GM12892 (cell line): Measurements from ENCODE around the gene TBCA.
A peak's percentile ranks its signal among the peaks of the same experiment; 100 is the strongest.

Experiments used
- DNase-seq: peaks from one replicate; pipeline ENCODE4 v3.0.0; 2011; ENCODE audit not compliant: insufficient read length
- FAIRE-seq: peaks from 2 replicates; lab custom pipeline; 2011; peaks lifted over from hg19 to GRCh38; lab: Jason Lieb, UNC
- POLR2A ChIP-seq: IDR thresholded peaks from 2 replicates; pipeline ENCODE4 v1.6.1; 2011; ENCODE audit warnings: low read depth, low read length, control low read depth
- POLR2AphosphoS5 ChIP-seq: IDR thresholded peaks from 2 replicates; pipeline ENCODE4 v1.6.1; 2011; ENCODE audit warnings: low read depth, low read length, control low read depth
- TAF1 ChIP-seq: IDR thresholded peaks from 2 replicates; pipeline ENCODE4 v1.6.1; 2011; ENCODE audit warnings: low read depth, mild to moderate bottlenecking, control low read depth, low read length, borderline replicate concordance

The TBCA gene

DNA sequence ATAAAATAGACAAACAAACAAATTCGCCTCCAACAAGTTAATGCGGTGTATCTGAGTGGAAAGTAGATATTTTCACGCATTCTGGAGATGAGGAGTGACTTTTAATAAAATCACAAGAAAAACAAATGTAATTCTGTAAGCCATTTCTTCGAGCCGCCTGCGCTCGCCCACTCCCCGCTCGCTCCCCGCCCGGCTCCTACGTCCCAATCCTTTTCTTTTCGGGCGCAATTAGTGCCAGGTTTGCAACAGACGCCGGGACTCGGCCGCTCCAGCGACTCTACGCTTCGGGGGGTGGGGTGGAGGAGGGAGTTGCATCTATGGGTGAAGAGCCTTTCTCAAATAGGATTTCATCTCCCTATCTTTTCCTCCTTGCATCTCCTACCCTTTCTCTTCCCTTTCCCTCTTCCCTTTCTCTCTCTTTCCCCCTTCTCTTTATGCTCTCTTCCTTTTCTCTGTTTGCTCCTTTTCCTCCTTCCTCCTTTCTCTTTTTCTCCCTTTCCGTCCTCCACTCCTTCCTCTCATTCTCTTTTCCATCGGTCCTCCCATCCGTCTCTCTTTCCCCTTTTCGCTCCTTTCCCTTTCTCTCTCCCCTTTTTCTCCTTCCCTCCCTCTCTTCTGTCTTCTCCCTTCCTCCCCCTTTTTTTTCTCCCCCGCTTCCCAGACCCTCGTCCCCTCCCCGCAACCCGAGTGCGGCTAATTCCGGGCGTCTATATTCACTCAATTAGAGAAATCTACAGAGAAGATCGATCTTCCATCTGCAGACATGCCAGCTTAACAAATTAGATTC, 131.6 kb downstream of the TBCA start:
- no peak for TF ChIP-seq POLR2A
- TF ChIP-seq TAF1: no peak
- TF ChIP-seq POLR2AphosphoS5: no peak
- no peak for FAIRE-seq
- no peak for DNase-seq

DNA sequence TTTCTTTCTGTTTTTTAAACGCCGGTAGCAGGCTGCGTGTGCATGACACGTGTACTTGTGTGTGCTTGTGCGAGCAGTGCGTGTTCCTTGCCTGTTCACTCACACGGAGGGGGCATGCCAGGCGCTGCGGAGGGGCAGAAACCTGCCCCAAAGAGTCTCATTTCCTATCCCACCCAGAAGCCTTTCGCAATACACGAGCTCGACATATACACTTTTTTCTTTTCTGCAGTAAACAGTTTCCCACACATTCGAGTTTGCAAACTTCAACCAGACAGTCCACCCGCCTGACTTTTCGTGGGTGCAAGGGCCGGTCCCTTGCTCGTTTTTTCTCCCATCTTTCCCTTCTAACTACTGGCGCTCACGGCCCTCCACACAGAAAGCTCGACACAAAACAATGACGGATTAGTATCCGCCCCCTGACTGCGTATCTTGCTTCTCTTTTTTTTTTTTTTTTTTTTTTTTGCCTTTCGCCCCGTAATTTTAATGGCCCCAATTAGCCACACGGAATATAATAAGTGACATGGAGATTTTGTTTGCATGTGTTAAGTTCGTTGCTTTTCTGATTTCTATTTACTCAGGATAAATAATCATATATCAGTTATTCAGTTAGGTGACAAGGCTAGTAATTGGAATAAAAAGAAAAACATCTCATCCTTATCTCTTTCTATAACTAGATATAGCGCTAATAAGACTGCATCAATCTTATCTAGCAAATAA, 132.3 kb downstream of the TBCA start:
- DNase-seq (no peak), FAIRE-seq (no peak)
- TF ChIP-seq POLR2AphosphoS5 (no peak), TAF1 (no peak)

DNA sequence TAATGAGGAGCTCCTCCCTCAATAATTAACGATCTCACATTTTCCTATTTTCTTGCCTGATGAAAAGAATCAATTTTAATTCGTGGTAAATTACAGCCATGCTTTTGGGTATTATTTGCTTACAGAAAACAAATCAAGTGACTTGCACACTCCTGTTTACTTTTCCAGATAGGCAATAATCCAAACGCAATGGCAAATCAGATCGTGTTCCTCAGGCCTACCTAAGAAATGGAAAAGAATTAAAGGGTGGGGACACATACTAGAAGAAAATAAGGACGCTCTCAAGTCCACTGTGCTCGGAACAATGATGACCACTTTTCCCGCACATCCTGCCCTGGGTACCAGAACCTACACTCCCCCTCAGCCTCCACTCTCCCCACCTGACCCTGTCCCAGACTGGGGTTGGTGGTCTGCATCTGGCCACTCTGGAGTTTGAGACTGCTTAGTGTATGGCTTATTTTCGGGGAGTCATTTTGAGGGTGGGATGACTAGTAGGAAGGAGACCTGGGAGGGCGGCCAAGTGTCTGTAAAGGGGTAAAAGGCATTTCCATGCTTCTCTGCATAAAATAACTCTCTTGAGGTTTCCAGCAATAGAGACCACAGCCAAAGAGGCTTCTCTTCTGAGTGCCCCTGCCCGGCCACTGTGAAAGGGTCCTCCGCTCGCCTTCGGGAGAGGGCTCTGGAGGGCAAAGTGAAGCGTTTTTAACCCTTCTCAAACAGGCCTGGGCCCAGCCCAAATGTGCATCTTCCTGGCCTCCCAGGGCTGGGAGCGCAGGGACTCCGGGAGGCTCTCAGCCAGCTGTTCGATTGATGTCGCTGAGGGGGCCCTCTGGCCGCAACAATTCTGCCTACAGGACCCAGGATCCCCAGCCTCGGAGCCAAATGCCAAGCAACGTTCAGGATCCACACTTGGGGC, 133.1 kb downstream of the TBCA start:
- DNase-seq: no peak
- FAIRE-seq: peak; percentile 38
- TF ChIP-seq POLR2A: no peak
- TF ChIP-seq POLR2AphosphoS5: no peak
- no peak for TF ChIP-seq TAF1

DNA sequence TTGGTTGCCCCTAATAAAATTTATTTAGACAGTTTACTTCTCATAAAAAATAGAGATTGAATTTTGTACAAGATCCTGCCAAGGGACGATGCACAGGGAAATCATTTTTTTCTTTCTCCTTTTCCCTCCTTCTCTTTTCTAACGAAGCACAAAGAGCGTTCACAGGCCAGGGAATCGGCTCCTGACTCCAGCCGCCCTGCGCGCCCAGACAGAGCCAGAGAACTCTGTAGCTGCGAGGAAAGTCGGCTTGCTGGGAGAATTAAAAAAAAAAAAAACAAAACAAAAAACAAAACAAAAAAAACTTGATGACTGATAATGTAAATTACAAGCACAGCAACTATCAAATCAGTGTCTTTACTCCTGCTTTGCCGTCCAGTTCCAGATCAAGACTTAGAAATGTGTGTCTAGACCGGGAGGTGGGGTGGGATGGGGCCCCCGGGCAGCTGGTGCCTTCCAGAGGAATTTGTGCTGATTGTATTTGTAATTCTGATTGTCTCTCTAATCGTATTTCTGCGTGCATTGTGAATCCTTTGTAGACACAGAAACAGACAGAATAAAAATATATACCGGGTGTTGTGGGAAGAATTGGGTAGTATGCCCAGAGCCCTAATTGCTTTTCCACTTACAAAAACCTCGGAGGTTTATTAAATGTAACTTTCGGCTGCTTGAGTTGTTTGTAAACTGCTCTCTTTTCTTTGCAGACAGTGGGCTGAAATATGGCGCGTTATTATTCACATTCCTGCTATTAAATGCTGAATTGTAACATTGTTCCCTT, 134.0 kb downstream of the TBCA start:
- FAIRE-seq (no peak), DNase-seq (no peak)
- TF ChIP-seq TAF1 (no peak), POLR2AphosphoS5 (no peak)

DNA sequence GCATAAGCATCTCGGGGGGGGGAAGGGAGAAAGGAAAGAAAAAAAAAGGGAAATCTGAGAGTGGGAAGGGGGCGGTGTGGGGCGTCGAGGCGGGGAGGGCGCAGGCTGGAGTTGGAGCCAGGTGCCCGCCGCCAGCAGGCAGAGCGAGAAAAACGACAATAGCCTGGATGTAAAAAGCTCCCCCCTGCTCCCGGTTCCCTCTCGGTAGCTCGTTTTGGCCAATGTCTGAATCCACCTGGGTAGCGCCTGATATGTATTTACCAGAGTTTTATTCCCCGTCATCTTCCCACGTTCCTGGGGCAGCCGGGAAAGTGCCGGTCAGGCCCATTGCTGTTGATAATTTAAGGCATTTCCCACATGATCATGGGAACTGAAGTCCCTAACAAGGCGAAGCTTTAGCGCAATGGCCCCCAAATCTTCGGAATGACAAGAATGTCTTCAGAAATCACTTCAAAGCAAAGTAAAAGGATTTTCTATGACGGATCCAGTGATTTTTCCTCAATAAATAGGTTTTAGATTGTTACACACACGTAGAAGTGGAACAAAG, 134.7 kb downstream of the TBCA start:
- TF ChIP-seq POLR2A: no peak
- TF ChIP-seq TAF1: no peak
- no peak for TF ChIP-seq POLR2AphosphoS5
- DNase-seq: no peak
- no peak for FAIRE-seq
